Measurements from ENCODE around the gene ZNF157. TPM values are rescaled to one million over a fixed set of nuclear protein-coding genes. Genes with fewer than 3 reads are reported as not detected.

Gene ZNF157
- total RNA-seq, 1 donor from 2014 or later, result 0.71 TPM

- DNase-seq (ENCODE audit: low spot score) (no peak), ATAC-seq (no peak)
- intact Hi-C loops (cut with DNase I), result no loop called here
These were observed 52.1 kb downstream of the ZNF157 start for GRCh38 chrX:47422444-47422843.

GRCh38 chrX:47430925-47431324, 60.5 kb downstream of the ZNF157 start:
- ATAC-seq, result no peak
- intact Hi-C loops (cut with DNase I), result no loop called here

GRCh38 chrX:47446431-47446830, 76.1 kb downstream of the ZNF157 start:
- intact Hi-C loops (cut with DNase I), result no loop called here
- DNase-seq (ENCODE audit: low spot score) (no peak), ATAC-seq (no peak)

More at GRCh38 chrX:47430925-47431324, 60.5 kb downstream of the ZNF157 start:
- DNase-seq (ENCODE audit: low spot score), result no peak

- ATAC-seq (no peak), DNase-seq (ENCODE audit: low spot score) (no peak)
- intact Hi-C loops (cut with DNase I), result no loop called here
These were observed 76.6 kb downstream of the ZNF157 start for GRCh38 chrX:47446971-47447370.

- ATAC-seq, result no peak
- DNase-seq (ENCODE audit: low spot score), result no peak
- intact Hi-C loops (cut with DNase I), result no loop called here
These were observed 77.2 kb downstream of the ZNF157 start for GRCh38 chrX:47447607-47448006.

GRCh38 chrX:47448165-47448806, 77.9 kb downstream of the ZNF157 start:
- DNase-seq (ENCODE audit: low spot score), result no peak
- ATAC-seq, result no peak
- intact Hi-C loops (cut with DNase I), result no loop called here

GRCh38 chrX:47452112-47452511, 81.7 kb downstream of the ZNF157 start:
- DNase-seq (ENCODE audit: low spot score) (no peak), ATAC-seq (no peak)
- intact Hi-C loops (cut with DNase I), result no loop called here

- intact Hi-C loops (cut with DNase I), result no loop called here
- ATAC-seq (no peak), DNase-seq (ENCODE audit: low spot score) (no peak)
These were observed 85.7 kb downstream of the ZNF157 start for GRCh38 chrX:47456080-47456479.

GRCh38 chrX:47458528-47458927, 88.2 kb downstream of the ZNF157 start:
- ATAC-seq (no peak), DNase-seq (ENCODE audit: low spot score) (no peak)
- intact Hi-C loops (cut with DNase I), result no loop called here

- DNase-seq (ENCODE audit: low spot score), result no peak
- intact Hi-C loops (cut with DNase I), result no loop called here
- ATAC-seq, result no peak
These were observed 90.2 kb downstream of the ZNF157 start for GRCh38 chrX:47460561-47460960.

Other genes with a start within 250 kb of the ZNF157 start
- gene NDUFB11, start 225.9 kb upstream of the ZNF157 start, total RNA-seq, result 29.5 TPM
- 27.4 TPM for gene RBM10, start 225.4 kb upstream of the ZNF157 start, total RNA-seq
- gene UBA1, start 176.7 kb upstream of the ZNF157 start, total RNA-seq, result 165 TPM
- gene CDK16, start 151.9 kb upstream of the ZNF157 start, total RNA-seq, result 55.9 TPM
- gene USP11, start 137.6 kb upstream of the ZNF157 start, total RNA-seq, result 81.0 TPM
- 11.6 TPM for gene ZNF41, start 112.6 kb downstream of the ZNF157 start, total RNA-seq
- gene ARAF, start 190.6 kb downstream of the ZNF157 start, total RNA-seq, result 60.5 TPM
- gene TIMP1, start 211.9 kb downstream of the ZNF157 start, total RNA-seq, result 288 TPM
- 2.9 TPM for gene SYN1, start 249.3 kb downstream of the ZNF157 start, total RNA-seq